Left hindlimb (tissue), 1 donor: ENCODE measurements around the gene OTUB1.

Source experiments
- DNase-seq: peaks from one replicate; pipeline ENCODE4 v3.0.0-alpha.2; 2018

The OTUB1 gene

GRCh38 chr11:63978551-63979239 lies 7.5 kb upstream of the OTUB1 start:
- DNase-seq, result no peak

GRCh38 chr11:63979426-63979825 lies 6.8 kb upstream of the OTUB1 start:
- DNase-seq, result no peak

- no peak for DNase-seq
Measured at GRCh38 chr11:63985812-63986155, 454 bp upstream of the OTUB1 start.

- DNase-seq, result no peak
Measured at GRCh38 chr11:63986932-63987513, 785 bp downstream of the OTUB1 start.

GRCh38 chr11:63991558-63991957 lies 5.3 kb downstream of the OTUB1 start:
- no peak for DNase-seq

GRCh38 chr11:63993100-63993499 lies 6.9 kb downstream of the OTUB1 start:
- DNase-seq, result no peak

- no peak for DNase-seq
Measured at GRCh38 chr11:63993993-63994392, 7.8 kb downstream of the OTUB1 start.

- no peak for DNase-seq
Measured at GRCh38 chr11:63996512-63996911, 10.3 kb downstream of the OTUB1 start.

GRCh38 chr11:63997104-63997700 lies 11.0 kb downstream of the OTUB1 start:
- DNase-seq, result no peak

GRCh38 chr11:63997801-63998337 lies 11.6 kb downstream of the OTUB1 start:
- DNase-seq, result no peak

- no peak for DNase-seq
Measured at GRCh38 chr11:63998558-63999348, 12.5 kb downstream of the OTUB1 start.

GRCh38 chr11:63999349-64000025 lies 13.2 kb downstream of the OTUB1 start:
- peak; percentile 77 for DNase-seq

GRCh38 chr11:64000026-64000739 lies 13.9 kb downstream of the OTUB1 start:
- DNase-seq, result peak; percentile 86

GRCh38 chr11:64000740-64001483 lies 14.7 kb downstream of the OTUB1 start:
- DNase-seq, result no peak

GRCh38 chr11:64001484-64002420 lies 15.5 kb downstream of the OTUB1 start:
- DNase-seq, result peak; percentile 85

GRCh38 chr11:64003807-64004589 lies 17.8 kb downstream of the OTUB1 start:
- DNase-seq, result no peak

GRCh38 chr11:64004590-64004984 lies 18.3 kb downstream of the OTUB1 start:
- DNase-seq, result no peak

GRCh38 chr11:64005691-64006090 lies 19.5 kb downstream of the OTUB1 start:
- DNase-seq, result no peak

GRCh38 chr11:64006398-64006797 lies 20.2 kb downstream of the OTUB1 start:
- no peak for DNase-seq
